ENCODE results near the gene COL18A1.
"Not testable (repeated sequence)": the region's sequence is repeated elsewhere in the genome, so short reads cannot be mapped to it uniquely, and the experiment has no call there.

COL18A1 gene

GRCh38 chr21:45559216-45560105, 154.5 kb downstream of the COL18A1 start:
- no peak for DNase-seq (ENCODE audit: low spot score)

DNA sequence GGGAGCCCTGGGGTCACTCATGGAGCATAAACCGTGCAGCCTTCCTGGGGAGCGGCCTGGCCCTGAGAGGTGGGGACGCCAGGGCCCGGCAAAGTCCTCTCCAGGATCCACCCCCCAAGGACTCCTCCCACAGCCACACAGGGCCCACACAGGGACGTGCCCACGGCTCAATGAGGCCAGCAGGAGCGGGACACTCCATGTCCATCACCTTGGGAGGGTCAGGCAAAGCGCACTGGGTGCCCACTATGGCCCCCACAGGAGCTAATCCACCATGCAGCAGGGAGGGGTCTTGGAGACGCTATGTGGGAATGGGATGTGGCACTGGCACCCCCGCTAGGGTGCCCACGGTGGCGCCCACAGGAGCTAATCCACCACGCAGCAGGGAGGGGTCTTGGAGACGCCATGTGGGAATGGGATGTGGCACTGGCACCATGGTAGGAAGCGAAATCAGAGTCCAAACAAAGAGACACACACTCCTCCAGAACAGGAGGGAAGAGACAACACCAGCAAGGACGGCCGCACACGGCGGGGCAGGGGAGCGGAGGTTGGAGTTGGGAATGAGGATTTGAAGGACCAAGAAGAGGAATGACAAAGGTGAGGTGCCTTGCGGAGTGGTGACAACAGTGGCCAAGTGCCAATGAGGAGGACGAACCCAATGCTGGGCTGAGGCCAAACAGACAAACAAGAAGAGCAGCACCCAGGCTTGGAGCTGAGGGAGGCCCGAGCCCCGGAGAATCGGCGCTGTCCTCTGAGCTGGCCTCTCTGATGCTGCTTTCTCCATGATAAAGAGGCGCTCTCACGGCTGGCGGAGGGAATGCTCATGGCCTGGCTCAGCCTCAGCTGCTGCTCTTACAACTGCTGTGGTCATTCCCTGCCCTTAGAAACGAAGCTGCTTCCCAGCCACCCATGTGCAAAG, 155.4 kb downstream of the COL18A1 start:
- no peak for DNase-seq (ENCODE audit: low spot score)

DNA sequence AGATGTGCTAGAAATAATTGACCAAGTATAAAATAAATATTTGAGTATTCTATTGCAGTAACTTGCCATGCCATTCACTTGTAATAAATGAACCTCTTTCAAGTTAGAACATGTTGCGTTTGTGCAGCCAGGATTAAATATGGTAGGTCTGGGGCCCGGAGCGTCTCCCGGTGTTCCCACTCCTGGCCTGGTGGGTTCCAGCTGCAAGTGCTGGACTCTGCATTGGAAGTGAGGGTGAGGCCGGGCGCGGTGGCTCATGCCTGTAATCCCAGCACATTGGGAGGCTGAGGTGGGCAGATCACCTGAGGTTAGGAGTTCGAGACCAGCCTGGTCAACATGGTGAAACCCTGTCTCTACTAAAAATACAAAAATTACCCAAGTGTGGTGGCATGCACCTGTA, 156.3 kb downstream of the COL18A1 start:
- not testable (repeated sequence) for DNase-seq (ENCODE audit: low spot score)

- no peak for DNase-seq (ENCODE audit: low spot score)
Measured at GRCh38 chr21:45562402-45562801, 157.4 kb downstream of the COL18A1 start.

DNA sequence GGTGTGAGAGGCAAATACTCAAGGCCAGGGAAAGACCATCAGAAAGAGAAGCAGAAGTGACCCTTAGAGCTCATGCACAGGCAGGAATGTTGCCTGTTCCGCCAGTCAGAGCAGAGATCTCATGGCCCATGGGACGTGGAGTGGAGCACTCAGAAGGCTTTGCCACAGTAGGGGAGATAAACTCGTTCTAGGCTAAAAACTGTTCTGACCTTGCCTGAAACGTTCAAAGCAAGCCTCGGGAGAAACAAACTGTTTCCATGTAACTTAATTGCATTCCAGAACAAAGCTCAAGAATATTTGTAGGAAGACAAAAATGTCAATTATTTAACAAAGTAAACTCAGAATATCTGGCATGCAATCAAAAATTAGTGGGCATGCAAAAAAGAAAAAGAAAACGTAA, 158.0 kb downstream of the COL18A1 start:
- DNase-seq (ENCODE audit: low spot score): no peak
